CD4-positive, alpha-beta T cell treated with Interleukin-2 at 100 ng/mL for 4 hours (primary cell): ENCODE measurements around the gene DNLZ.
"Not testable (repeated sequence)": the region's sequence is repeated elsewhere in the genome, so short reads cannot be mapped to it uniquely, and the experiment has no call there.

ENCODE experiments used
- DNase-seq: peaks from one replicate; pipeline ENCODE4 v3.0.0-alpha.2; 2020; ENCODE audit warnings: low spot score

Gene DNLZ

DNA sequence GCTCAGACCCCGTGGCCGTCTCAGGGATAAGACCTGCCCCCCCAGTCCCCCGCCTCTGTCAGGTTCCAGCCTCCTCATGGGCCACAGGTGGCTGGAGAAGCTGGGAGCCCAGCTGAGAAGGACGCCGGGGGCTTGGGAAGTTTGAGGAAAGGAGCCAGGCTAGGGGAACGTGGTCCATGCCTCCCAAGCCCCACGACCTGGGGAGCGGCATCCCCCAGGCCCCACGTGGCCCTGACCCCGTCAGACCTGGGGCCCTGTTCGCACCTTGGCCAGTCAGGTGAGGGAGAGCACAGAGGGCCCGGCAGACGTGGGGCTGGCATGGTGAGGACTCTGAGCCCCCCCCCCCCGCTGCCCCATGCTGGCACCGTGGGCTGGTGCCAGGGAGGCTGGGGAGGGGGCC is 32.5 kb downstream of the DNLZ start:
- no peak for DNase-seq

DNA sequence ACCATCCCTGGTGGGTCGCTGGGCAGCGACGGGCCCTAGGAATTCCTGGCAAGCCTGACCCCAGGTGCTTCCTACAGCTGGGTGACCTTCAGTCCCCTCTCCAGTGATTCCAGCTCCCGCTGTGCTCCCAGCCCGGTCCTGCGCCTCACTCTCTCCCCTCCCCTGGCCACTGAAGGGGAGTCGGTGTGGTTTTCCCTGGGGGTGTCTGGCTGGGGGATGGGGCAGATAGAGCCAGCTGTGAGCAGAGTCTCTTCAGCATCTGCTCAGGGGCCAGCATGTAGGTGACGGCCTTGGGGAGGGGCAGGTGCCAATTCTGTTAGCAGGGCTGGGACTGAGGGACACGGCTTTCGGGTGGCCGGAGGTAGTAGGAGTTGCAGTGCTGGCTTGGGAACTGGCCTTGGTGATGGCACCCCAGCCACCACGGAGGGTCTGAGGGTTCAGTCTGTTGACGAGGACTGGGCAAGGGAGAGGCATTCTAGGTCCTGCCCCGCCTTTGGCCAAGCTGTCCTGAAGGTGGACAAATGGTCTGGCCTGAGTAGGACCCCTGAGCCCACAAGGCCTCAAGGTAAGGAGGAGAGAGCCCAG is 33.0 kb downstream of the DNLZ start:
- no peak for DNase-seq

GRCh38 chr9:136329636-136330405 is 33.7 kb downstream of the DNLZ start:
- no peak for DNase-seq

DNA sequence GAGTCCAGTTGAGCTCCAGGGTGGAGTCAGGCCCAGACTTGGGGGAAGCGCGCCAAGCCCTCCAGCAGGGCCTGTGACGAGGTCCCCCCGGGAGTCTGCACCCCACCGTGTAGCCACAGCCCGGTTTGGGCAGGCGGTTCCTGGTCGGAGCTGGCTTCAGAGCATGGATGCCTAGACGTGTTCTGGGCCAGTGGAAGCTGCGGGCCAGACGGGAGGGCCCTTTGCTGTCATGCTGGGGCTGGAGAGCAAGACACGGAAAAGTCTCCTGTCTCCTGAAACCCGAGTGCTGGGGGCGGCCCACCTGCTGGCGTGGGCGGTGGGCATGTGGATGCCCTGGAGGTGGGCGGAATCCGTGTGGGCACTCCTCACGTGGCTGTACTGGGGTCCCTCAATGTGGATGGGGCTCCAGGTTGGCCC is 34.3 kb downstream of the DNLZ start:
- DNase-seq, result no peak

- DNase-seq, result no peak
Measured at GRCh38 chr9:136328622-136329041, 34.9 kb downstream of the DNLZ start.

GRCh38 chr9:136328011-136328621 is 35.4 kb downstream of the DNLZ start:
- no peak for DNase-seq

DNA sequence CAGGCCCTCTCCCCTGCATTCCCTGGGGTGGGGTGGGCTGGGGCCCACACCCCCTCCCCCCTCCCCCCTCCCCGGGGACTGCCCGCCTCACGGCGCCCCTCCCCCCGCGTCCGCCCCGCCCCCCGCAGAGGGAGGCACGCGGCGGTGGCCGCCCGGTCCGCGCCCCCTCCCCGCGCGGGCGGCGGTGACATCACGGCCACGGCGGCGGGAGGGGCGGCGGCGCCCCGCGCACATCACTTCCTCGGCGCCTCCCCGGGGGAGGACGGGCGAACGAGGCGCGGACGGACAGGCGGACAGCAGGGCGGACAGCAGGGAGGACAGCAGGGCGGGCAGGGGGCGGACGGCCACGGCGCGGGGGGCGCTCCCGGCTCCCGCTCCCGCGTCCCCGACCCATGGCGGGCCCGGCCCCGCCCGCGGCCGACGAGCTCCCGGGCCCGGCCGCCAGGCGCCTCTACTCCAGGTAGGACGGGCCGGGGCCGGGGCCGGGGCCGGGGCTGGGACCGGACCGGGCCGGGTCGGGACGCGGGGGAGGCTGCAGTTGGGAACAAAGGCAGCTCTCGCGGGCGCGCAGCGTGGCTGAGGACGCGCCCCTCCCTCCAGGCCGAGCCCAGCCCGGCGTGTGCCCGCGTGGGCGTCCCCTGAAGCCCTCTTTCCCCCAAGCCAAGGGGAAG is 36.1 kb downstream of the DNLZ start, which contains the start of gene GPSM1:
TSS of gene GPSM1 (plus strand) at position 236 of the 671 bp plus-strand sequence. CDS start at position 393, 157 bp downstream.
- peak; percentile 23 for DNase-seq

GRCh38 chr9:136326761-136327303 is 36.7 kb downstream of the DNLZ start:
- DNase-seq, result no peak

GRCh38 chr9:136326061-136326760 is 37.3 kb downstream of the DNLZ start:
- DNase-seq, result no peak

DNA sequence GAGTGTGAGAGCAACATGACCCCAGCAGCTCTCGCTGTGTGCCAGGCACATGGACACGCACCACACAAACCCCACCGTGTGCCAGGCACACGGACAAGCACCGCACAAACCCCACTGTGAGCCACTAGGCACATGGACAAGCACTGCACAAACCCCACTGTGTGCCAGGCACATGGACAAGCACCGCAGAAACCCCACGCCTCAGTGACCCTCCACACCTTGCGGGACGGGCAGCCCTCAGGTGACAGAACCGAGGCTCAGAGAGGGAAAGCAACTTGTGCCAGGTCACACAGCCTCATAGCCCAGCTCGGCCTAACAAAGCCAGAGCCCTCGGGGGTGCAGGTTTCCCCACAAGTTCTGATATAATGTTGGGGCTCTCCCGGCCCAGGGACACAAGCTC is 38.2 kb downstream of the DNLZ start:
- DNase-seq, result no peak

GRCh38 chr9:136324501-136325300 is 38.8 kb downstream of the DNLZ start:
- no peak for DNase-seq

DNA sequence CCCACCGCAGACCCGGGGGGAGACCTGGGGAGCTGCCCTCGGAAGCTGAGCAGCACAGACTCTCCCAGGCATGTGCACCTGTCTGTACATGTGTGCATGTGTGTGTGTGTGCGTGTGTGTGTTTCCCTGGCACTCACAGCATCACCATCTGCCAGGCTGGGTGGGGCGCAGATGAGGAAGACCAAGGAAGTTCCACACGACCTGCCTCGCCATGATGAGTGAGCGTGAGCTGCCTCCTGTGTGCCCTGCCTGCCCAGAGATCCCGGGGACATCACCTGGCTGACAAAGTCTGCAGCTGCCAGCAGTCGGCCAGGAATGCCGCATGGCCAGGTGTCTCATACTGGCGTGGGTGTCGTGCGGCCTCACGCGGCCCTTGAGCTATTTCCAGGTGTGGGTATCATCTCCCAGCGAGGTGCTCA is 40.2 kb downstream of the DNLZ start:
- no peak for DNase-seq

DNA sequence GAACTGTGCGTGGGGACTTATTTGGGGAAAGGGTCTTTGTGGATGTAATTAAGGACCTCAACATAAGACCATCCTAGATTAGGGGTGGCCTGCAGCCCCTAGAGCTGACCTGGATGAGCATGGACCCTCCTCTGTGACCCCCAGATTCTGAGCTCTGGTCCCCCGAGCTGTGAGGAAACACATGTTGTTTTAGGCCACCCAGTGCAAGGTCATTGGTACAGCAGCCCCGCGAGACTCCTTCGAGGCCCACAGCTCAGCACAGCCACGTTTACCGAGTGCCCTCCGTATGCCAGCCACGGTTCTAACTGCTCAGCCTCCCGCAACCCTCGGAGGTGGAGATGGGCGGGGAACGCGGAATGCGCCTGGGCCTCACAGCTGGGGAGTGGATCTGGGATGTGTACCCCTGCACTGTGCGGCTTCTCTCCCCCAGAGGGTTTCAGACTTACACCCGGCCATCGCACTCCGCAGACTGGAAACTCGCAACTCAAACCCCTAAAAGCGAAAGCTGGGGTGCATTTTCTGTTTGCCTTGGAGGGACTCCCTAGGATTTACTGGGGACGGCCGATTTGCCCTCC is 40.7 kb downstream of the DNLZ start:
- no peak for DNase-seq

DNA sequence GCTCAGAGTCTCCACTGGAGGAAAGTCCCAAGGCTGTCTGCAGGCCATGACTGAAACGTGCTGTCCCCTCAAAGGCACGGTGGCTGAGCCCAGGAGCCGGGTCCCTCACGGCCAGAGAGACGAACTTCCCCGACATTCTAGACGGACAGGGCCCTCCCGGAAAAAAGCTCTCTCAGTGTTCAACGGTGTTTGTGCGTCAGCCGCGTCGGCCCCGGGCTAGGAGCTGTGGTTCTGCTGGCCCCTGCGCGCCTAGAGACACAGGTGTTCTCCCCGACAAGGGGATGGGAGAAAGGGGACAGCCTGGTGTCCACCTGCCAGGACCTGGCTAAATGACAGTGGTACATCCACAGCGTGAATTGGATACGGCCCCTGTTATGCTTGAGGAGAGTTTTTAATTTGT is 42.0 kb downstream of the DNLZ start:
- DNase-seq, result no peak

DNA sequence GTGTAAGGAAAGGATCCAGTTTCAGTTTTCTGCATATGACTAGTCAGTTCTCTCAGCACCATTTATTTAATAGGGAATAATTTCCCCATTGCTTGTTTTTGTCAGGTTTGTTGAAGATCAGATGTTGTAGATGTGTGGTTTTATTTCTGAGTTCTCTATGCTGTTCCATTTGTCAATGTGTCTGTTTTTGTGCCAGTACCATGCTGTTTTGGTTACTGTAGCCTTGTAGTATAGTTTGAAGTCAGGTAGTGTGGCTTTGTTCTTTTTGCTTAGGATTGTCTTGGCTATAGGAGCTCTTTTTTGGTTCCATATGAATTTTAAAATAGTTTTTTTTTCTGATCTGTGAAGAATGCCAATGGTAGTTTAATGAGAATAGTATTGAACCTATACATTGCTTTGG is 42.6 kb downstream of the DNLZ start:
- DNase-seq, result not testable (repeated sequence)

DNA sequence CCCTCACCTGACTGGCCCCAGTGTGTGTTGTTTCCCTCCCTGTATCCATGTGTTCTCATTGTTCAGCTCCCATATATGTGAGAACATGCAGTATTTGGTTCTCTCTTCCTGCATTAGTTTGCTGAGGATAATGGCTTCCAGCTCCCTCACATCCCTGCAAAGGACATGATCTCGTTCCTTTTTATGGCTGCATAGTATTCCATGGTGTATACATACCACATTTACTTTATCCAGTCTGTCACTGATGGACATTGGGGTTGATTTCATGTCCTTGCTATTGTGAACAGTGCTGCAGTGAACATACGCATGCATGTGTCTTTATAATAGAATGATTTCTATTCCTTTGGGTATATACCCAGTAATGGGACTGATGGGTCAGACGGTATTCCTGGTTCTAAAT is 43.6 kb downstream of the DNLZ start:
- not testable (repeated sequence) for DNase-seq

GRCh38 chr9:136319244-136319643 is 44.3 kb downstream of the DNLZ start:
- not testable (repeated sequence) for DNase-seq

DNA sequence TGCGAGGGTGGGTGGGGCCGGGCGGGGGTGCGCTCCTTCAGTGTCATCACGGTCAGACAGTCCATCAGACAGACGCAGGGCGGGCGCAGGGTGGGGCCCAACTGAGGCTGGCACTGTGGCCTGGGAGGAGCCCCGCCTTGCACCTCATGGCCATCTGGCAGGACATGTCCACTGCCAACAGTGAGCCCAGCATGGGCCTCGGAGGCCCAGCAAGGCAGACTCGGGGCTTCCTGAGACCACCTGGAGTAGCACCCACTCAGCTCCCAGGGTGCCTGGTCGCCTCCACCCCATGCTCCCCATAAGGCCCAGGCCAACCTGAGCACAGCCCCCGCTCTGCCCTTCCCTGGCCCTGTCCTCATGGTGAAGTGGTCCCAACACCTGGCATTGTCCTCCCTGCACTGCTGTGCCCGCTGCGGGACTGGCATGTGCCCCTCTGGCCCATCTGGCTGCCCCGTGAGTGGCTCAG is 44.7 kb downstream of the DNLZ start:
- no peak for DNase-seq

GRCh38 chr9:136318111-136318775 is 45.3 kb downstream of the DNLZ start:
- no peak for DNase-seq

DNA sequence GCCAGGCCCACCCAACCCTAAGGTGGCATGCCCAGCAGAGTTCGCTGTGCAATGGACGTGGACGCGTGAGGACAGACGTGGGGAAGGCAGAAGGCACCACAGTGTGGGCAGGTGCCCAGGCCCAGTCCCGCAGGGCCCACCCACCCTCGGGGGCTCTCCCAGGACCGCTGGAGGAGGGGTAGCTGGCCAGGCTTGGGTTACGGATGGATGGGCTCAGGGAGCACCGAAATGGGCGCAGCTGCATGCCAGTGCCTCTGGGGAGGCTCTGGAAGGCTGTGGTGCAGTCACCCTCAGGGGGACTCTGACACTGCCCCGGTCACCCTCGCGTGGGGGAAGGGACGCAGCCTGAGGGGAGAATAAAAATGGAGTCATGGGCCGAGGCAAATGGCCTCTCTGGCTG is 45.8 kb downstream of the DNLZ start:
- no peak for DNase-seq
